GM18909 (cell line): ENCODE results near the gene ALKBH8.
"Not testable (repeated sequence)": the region's sequence is repeated elsewhere in the genome, so short reads cannot be mapped to it uniquely, and the experiment has no call there.

Experiments
- ATAC-seq: cut with Tn5 transposase; IDR thresholded peaks from one replicate; pipeline ENCODE4 v1.9.1; 2021; ENCODE audit warnings: mild to moderate bottlenecking; ENCODE audit not compliant: unreplicated experiment, poor library complexity

Gene ALKBH8

DNA sequence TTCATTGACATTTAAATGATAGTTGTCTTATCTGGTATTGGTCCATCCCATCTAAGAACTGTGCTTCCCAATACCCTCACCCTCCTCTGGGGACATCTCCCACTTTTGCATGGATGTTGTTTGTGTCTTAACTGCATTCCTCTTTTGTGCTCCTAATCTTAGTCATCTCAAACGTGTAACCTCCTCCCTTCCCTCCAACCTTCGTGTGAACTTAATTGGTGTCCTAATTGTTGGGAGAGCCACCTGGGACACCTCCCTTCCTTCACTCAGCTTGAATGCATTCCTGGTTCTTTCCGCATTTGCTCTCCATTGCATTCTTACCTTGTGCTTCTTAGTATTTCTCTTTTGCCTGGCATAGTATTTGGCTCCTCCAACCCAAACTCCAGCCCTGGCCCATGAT, 15.6 kb upstream of the ALKBH8 start:
- no peak for ATAC-seq

- not testable (repeated sequence) for ATAC-seq
These were observed 13.6 kb upstream of the ALKBH8 start for GRCh38 chr11:107579169-107579568.

DNA sequence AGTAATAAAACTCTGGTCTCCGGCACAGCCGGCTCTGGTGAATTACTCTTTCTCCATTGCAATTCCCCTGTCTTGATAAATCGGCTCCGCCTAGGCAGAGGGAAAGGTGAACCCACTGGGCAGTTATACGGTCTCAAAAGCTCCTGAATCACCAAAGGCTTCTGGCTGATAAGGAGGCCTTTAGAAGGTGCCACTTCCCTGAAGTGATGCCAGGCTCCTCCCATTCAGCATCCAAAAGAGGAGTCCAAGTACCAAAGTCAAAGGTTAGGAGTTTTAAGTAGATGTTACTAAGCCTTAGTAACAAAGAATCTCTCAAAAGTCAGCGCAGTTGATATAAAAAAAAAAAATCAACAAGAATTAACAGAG, 11.8 kb upstream of the ALKBH8 start:
- no peak for ATAC-seq

GRCh38 chr11:107576497-107577345, 11.2 kb upstream of the ALKBH8 start:
- not testable (repeated sequence) for ATAC-seq

GRCh38 chr11:107573438-107573837, 7.9 kb upstream of the ALKBH8 start:
- ATAC-seq, result no peak

DNA sequence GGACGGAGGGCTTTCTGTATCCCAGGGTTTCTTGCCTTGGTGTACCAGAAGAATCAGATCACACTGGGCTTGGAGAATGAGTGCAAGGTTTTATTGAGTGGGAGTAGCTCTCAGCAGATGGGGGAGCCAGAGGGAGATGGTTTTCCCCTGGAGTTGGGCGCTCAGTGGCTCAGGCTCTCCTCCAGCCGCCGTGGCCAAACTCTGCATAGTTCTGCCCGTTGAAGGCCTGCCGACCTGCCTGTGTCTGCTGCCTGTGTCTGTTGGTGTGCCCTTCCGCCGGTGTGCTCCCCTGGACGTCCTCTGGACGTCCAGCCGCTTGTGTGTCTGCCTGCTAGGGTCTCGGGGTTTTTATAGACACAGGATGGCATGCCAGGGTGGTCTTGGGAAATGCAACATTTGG, 4.5 kb upstream of the ALKBH8 start:
- ATAC-seq, result no peak

DNA sequence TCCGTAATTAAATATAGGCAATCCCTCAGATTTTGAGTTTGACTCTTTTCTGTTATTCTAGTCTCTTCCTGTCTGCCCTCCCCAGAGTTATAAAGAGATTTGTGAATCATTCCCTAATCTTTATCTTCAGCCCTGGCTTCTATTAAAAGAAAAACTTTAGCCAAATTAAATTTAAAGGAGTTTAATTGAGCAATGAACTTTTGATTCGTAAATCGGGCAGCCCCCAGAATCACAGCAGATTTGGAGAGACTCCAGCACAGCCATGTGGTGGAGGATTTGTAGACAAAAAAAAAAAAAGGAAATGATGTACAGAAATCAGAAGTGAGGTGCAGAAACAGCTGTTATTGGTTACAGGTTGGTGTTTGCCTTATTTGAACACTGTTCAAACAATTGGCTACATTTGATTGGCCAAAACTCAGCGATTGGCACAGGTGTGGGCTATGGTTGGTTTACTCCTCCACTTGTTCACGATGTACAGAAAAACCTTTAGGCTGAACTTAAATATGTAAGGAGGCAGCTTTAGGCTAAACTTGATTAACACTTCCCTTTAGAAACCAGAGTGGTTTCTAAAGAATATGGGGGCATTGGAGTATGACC, 2.3 kb upstream of the ALKBH8 start:
- ATAC-seq, result no peak

GRCh38 chr11:107566569-107566968, 1.0 kb upstream of the ALKBH8 start:
- no peak for ATAC-seq

GRCh38 chr11:107565955-107566501, 493 bp upstream of the ALKBH8 start:
- peak; percentile 0 for ATAC-seq

GRCh38 chr11:107564877-107565218, 687 bp downstream of the ALKBH8 start:
- ATAC-seq, result peak; percentile 9

GRCh38 chr11:107563702-107564101, 1.8 kb downstream of the ALKBH8 start:
- ATAC-seq, result peak; percentile 31

GRCh38 chr11:107562647-107563208, 2.8 kb downstream of the ALKBH8 start:
- no peak for ATAC-seq

GRCh38 chr11:107561688-107562087, 3.8 kb downstream of the ALKBH8 start:
- no peak for ATAC-seq

GRCh38 chr11:107550304-107550703, 15.2 kb downstream of the ALKBH8 start:
- ATAC-seq, result no peak

GRCh38 chr11:107549954-107550285, 15.6 kb downstream of the ALKBH8 start:
- ATAC-seq, result no peak

DNA sequence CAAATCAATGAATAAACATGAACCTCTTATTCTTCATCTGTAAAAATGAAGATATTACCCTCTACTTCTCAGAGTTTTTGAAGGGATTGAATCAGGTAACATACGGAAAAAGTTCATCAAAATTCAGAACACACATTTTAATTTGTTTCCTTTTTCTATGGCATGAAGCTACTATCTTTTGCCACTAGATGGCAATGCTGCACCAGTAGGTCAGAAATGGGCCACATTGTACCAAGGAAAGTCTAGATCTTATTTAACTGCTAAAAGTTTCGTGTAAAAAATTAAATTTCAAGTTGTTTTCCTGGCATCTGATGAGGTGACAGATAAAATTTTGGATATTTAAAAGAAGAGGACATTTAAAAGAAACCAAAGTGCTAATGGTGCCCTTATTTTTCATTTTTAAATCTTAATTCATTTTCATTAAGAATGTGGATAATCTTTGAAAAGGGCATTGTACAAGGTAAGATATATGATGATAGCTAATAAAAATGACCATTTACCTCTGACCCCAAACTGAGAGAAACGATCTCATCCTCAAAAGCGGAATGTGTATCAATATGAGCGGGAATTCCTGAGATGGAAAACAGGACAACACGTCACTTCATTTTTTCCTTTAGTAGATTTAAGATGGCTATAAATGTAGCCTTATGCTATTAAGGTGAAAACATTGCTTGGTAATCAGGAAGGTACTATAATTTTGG, 16.1 kb downstream of the ALKBH8 start:
- peak; percentile 62 for ATAC-seq

DNA sequence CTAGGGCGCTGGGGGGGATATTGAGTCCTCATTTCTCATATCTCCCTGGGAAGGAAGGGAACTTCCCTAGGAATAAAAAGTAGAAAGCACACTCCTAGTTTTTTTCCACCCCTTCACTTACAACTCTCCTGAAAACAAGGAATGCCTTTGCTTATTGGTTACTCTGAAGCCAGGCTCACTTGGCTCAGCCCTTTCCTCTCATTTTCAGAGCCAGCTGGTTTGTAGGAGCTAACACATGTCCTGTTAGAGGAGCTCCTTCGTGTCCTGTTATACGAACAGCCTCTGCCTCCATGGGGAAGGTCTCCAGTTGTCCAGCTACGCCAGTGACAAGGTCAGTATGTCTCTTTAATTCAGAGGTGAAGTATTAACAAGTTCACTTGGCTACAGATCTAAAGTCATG, 17.6 kb downstream of the ALKBH8 start:
- no peak for ATAC-seq

DNA sequence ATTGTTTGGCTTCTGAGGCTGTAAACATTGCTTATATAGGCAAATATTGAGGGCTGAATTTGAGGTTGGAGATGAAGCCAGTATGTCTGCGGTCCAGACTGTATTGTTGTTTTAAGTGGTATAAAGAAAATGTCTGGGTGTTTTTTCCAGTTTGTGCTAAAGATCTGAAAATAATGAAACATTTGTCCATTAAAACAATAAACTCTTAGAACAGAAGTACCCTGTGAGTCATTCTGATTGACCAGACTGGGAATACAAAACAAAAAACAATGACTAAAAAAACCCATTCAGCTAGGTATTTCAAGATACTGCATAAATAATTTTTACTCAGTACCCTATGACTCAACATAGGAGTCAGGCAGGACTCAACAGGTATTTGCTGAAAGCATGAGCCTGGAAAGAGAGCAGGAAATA, 20.4 kb downstream of the ALKBH8 start:
- ATAC-seq, result no peak

GRCh38 chr11:107538821-107539220, 26.7 kb downstream of the ALKBH8 start:
- no peak for ATAC-seq

DNA sequence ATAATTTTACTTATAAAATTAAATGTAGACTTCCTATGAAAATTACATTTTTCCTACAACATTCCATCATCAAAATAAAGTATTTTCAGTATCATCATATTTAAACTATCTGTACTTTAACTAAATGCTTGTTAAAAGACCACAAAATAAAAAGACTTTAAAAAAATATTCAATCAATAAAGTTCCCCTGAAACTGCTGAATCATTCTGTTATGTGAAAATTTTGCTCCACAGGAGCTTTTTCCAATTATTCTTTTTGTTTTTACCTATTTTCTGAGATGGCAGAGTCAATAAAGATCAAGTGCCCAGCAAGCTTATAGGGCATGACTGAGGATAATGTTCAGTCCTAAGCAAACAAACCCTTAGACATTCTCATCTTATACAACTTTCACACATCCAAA, 27.3 kb downstream of the ALKBH8 start:
- ATAC-seq, result no peak

GRCh38 chr11:107537155-107537554, 28.4 kb downstream of the ALKBH8 start:
- not testable (repeated sequence) for ATAC-seq
